Neutrophil (primary cell): ENCODE results near the gene ADGRD2.

ENCODE experiments used
- H3K27ac ChIP-seq: fragments of 200-600 bp; sonication (generic); 2 replicates; pipeline ENCODE4 v1.5.1; 2016; ENCODE audit warnings: mild to moderate bottlenecking, moderate library complexity
- H3K27me3 ChIP-seq: fragments of 200-600 bp; sonication (generic); 2 replicates; pipeline ENCODE4 v1.6.0; 2016; ENCODE audit warnings: mild to moderate bottlenecking
- H3K36me3 ChIP-seq: fragments of 200-600 bp; sonication (generic); 2 replicates; pipeline ENCODE4 v1.5.1; 2017
- H3K4me1 ChIP-seq, 2 experiments: fragments of 200-600 bp in 1 of 2; sonication (generic) in 1 of 2; 1 replicate in 1 of 2; 2 replicates in 1 of 2; pipeline versions ENCODE4 v1.5.1 to v1.6.1; 2013 to 2016; ENCODE audit warnings: low read depth in 1 of 2, low read length in 1 of 2, mild to moderate bottlenecking in 1 of 2, moderate library complexity in 1 of 2; ENCODE audit not compliant: control insufficient read depth in 1 of 2, insufficient read depth in 1 of 2
- H3K4me3 ChIP-seq, 2 experiments: fragments of 200-600 bp in 1 of 2; sonication (generic) in 1 of 2; 1 replicate in 1 of 2; 2 replicates in 1 of 2; pipeline ENCODE4 v1.5.1; 2013 to 2016; ENCODE audit warnings: low read depth in 1 of 2, low read length in 1 of 2, mild to moderate bottlenecking in 1 of 2, moderate library complexity in 1 of 2
- H3K9me3 ChIP-seq: fragments of 200-600 bp; sonication (generic); 2 replicates; pipeline ENCODE4 v1.5.1; 2016
- TF ChIP-seq, protein P1 (sequence below): fragments of 200-600 bp; sonication (generic); IDR thresholded peaks from 2 replicates; pipeline ENCODE4 v1.5.1; 2016; ENCODE audit warnings: antibody characterized with exemption

Gene ADGRD2

DNA sequence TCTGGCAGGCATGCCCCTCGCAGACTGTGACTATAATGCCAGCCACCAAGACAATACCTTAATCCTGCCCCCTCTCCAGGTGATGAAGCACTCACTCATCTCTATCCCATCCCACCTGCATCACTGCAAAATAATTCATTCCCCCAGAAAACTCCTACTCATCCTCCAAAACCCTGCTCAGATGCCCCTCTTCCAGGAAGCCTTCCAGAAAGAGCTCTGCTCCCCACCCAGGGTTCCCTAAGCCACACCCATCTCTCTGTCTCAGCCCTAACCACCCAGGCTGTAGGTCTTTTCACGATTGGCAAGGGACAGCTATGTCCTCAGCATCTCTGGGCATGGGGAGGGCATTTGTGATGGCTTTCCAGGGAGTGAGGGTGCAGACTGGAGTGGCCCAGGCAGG is 39.8 kb downstream of the ADGRD2 start:
- Histone ChIP-seq H3K4me3 (no peak overlapping the region), H3K27ac (no peak overlapping the region), H3K36me3 (no peaks in the 10 kb centered on the region), H3K4me1 (no peaks in the 10 kb centered on the region), H3K27me3 (peaks cover 28% of the 10 kb centered on the region), H3K9me3 (no peaks in the 10 kb centered on the region)
- TF ChIP-seq, protein P1, sequence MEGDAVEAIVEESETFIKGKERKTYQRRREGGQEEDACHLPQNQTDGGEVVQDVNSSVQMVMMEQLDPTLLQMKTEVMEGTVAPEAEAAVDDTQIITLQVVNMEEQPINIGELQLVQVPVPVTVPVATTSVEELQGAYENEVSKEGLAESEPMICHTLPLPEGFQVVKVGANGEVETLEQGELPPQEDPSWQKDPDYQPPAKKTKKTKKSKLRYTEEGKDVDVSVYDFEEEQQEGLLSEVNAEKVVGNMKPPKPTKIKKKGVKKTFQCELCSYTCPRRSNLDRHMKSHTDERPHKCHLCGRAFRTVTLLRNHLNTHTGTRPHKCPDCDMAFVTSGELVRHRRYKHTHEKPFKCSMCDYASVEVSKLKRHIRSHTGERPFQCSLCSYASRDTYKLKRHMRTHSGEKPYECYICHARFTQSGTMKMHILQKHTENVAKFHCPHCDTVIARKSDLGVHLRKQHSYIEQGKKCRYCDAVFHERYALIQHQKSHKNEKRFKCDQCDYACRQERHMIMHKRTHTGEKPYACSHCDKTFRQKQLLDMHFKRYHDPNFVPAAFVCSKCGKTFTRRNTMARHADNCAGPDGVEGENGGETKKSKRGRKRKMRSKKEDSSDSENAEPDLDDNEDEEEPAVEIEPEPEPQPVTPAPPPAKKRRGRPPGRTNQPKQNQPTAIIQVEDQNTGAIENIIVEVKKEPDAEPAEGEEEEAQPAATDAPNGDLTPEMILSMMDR: no peak

- Histone ChIP-seq H3K4me3 (no peak overlapping the region), H3K9me3 (no peaks in the 10 kb centered on the region), H3K27me3 (peaks cover 34% of the 10 kb centered on the region), H3K36me3 (no peaks in the 10 kb centered on the region), H3K4me1 (no peaks in the 10 kb centered on the region), H3K27ac (no peak overlapping the region)
- TF ChIP-seq, protein P1: no peak
Measured at GRCh38 chr9:124491049-124491975, 41.1 kb downstream of the ADGRD2 start.

DNA sequence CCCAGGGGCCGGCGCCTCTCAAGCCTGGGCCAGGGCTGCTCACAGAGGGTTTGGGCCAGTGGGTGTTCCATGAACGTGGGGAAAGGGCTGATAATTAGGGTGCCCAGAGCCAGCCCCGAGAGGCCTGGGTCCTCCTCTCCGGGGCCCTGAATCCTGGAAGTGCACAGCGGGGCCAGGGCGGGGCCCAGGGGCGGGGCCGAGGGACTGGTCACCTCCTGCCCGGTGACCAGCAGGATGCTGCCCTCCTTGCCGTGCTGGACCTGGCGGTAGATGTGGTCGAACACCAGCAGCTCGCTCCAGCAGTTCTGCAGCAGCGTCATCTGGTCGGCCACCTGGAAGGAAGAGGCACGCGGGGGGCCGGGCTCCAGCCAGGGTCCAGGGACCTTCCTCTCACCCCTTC is 42.6 kb downstream of the ADGRD2 start:
- Histone ChIP-seq H3K27me3 (peaks cover 32% of the 10 kb centered on the region), H3K27ac (no peak overlapping the region), H3K4me1 (no peaks in the 10 kb centered on the region), H3K9me3 (no peaks in the 10 kb centered on the region), H3K4me3 (no peak overlapping the region), H3K36me3 (no peaks in the 10 kb centered on the region)
- TF ChIP-seq, protein P1: no peak

- TF ChIP-seq, protein P1: no peak
- Histone ChIP-seq H3K36me3 (no peaks in the 10 kb centered on the region), H3K4me3 (no peak overlapping the region), H3K27ac (no peak overlapping the region), H3K4me1 (no peaks in the 10 kb centered on the region), H3K9me3 (no peaks in the 10 kb centered on the region), H3K27me3 (peaks cover 28% of the 10 kb centered on the region)
Measured at GRCh38 chr9:124493218-124493617, 43.0 kb downstream of the ADGRD2 start.

DNA sequence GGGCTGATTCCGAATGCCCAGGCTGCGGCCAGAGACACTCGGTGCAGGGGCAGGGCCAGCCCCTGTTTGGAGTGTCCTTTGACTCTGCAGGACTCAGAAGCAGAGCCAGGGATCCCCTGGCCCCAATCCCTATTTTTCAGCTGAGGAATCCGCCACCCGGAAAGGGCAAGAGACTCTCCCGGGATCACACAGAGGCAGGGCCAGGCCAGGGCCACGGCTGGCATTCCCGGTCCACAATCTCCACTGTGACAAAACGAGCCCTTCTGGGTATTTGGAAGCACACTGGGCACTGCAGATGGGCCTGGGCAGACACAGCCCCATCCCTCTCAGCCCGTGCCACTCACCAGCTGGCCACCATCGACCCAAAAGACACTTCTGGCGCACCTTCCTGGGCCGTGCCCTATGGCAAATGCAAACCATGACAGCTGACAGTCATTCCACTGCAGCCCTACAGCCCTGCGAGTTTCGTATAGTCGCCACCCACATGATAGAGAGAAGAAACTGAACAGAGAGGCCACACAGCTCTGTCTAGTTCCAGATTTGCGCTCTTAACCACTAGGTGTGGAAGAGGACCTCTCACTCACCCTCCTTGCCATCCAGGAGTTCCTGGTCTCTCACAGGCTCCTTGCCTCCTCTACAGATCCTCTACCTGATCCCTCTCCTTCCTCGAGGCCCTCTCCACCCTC is 43.7 kb downstream of the ADGRD2 start:
- Histone ChIP-seq H3K4me1 (no peaks in the 10 kb centered on the region), H3K9me3 (no peaks in the 10 kb centered on the region), H3K4me3 (no peak overlapping the region), H3K27ac (no peak overlapping the region), H3K27me3 (peaks cover 27% of the 10 kb centered on the region), H3K36me3 (no peaks in the 10 kb centered on the region)
- TF ChIP-seq, protein P1: no peak
